Transverse colon (tissue), 4 donors: Measurements from ENCODE around the gene LRIG1.

Source experiments
- EP300 ChIP-seq: sonication (generic); formaldehyde crosslinking; IDR thresholded peaks from one replicate; pipeline ENCODE4 v1.6.1; 2017; ENCODE audit warnings: antibody characterized with exemption, low read depth
- POLR2A ChIP-seq: fragments of 450-650 bp; IDR thresholded peaks from one replicate; pipeline ENCODE4 v1.6.1; 2016; ENCODE audit warnings: antibody characterized with exemption, mild to moderate bottlenecking, moderate library complexity
- POLR2AphosphoS5 ChIP-seq, 3 donors: sonication (generic); formaldehyde crosslinking; IDR thresholded peaks; one replicate each; pipeline ENCODE4 v1.6.1; 2016; ENCODE audit warnings: antibody characterized with exemption in 3 of 3
- TF ChIP-seq, protein P1 (sequence below), 5 experiments: fragments of 200-600 bp in 3 of 5; fragments of 450-650 bp in 2 of 5; sonication (generic) in 3 of 5; IDR thresholded peaks; 1 replicate in 2 of 5; 2 replicates in 3 of 5; pipeline ENCODE4 v1.5.1; 2016 to 2017; ENCODE audit warnings: antibody characterized with exemption in 5 of 5, inconsistent platforms in 3 of 5, mild to moderate bottlenecking in 2 of 5, moderate library complexity in 1 of 5

GRCh38 chr3:66381626-66382025 is 119.2 kb downstream of the LRIG1 start:
- TF ChIP-seq, protein P1, sequence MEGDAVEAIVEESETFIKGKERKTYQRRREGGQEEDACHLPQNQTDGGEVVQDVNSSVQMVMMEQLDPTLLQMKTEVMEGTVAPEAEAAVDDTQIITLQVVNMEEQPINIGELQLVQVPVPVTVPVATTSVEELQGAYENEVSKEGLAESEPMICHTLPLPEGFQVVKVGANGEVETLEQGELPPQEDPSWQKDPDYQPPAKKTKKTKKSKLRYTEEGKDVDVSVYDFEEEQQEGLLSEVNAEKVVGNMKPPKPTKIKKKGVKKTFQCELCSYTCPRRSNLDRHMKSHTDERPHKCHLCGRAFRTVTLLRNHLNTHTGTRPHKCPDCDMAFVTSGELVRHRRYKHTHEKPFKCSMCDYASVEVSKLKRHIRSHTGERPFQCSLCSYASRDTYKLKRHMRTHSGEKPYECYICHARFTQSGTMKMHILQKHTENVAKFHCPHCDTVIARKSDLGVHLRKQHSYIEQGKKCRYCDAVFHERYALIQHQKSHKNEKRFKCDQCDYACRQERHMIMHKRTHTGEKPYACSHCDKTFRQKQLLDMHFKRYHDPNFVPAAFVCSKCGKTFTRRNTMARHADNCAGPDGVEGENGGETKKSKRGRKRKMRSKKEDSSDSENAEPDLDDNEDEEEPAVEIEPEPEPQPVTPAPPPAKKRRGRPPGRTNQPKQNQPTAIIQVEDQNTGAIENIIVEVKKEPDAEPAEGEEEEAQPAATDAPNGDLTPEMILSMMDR (IDR thresholded peaks at IDR 0.05) = no peak
- TF ChIP-seq EP300 = no peak
- TF ChIP-seq POLR2A = no peak
- no peak for TF ChIP-seq POLR2AphosphoS5 (IDR thresholded peaks at IDR 0.05)
